Measurements from ENCODE around the gene GPR179. TPM values are rescaled to one million over a fixed set of nuclear protein-coding genes. Genes with fewer than 3 reads are reported as not detected.

The GPR179 gene
- total and polyA plus RNA-seq, 7 experiments from 2014 or later, result 0.11 to 0.35 (median 0.17) TPM; not detected in 4

DNA sequence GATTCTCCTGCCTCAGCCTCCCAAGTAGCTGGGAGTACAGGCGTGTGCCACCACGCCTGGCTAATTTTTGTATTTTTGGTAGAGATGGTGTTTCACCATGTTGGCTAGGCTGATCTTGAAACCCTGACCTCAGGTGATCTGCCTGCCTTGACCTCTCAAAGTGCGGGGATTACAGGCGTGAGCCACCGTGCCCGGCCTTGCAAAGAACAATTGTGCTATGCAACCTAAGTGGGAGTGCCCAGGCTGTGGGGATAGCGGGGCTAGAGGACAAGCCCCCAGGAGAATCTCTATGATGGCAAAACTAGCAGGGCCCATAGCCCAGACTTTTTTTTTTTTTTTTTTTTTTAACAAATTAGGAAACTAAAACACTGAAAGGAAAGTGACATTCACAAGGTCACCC is 2.0 kb upstream of the GPR179 start:
- H3K4me1 Mint-ChIP-seq, result peaks cover 5 to 10% (median 7%) of the 10 kb centered on the region in 7 donors
- no peak overlapping the region for H3K27ac Mint-ChIP-seq
- DNase-seq, result no peak
- H3K27me3 Mint-ChIP-seq, result peaks cover 0 to 7% (median 0%) of the 10 kb centered on the region in 5 donors
- no peak overlapping the region for H3K4me3 ChIP-seq (ENCODE audit: low read length)
- H3K27me3 ChIP-seq (ENCODE audit: control insufficient read depth in 2 of 2, insufficient read depth in 2 of 2, low read length in 2 of 2), result no peaks in the 10 kb centered on the region
- H3K36me3 ChIP-seq (ENCODE audit: control insufficient read depth in 2 of 3, insufficient read depth in 3 of 3, low read length in 3 of 3), result no peaks in the 10 kb centered on the region
- H3K4me1 ChIP-seq (ENCODE audit: control insufficient read depth in 2 of 2, insufficient read depth in 2 of 2, low read length in 2 of 2), result no peaks in the 10 kb centered on the region
- no peaks in the 10 kb centered on the region for H3K9me3 ChIP-seq (ENCODE audit: control insufficient read depth in 2 of 3, low read length in 3 of 3)
- ChIA-PET POLR2A (interaction anchor here (0.7 kb wide), 1 partner anchor 77 kb away, joined by 4 read pairs; no protein-coding TSS in a partner anchor), CTCF (no interaction called here)
- H3K36me3 Mint-ChIP-seq, result no peaks in the 10 kb centered on the region
- no peak overlapping the region for H3K4me3 Mint-ChIP-seq
- intact Hi-C loops (cut with micrococcal nuclease), result no loop called here
- no peak overlapping the region for H3K27ac ChIP-seq (ENCODE audit: low read depth, low read length)
- H3K9me3 Mint-ChIP-seq, result no peaks in the 10 kb centered on the region
- ATAC-seq, result no peak

DNA sequence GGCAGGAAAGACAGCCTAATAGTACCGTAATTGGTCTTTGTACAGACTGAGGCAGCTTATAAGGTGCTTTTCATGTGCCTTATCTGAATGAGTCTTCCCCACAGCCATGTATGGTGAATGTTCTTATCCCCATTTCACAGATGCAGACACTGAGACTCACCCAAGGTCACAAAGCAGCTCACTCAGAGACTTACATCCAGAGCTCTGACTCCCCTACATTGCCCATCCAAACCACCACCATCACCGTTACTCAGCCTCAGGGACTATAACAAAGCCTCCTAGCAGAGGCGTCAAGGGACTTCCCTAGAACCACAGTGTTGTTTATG is 627 bp upstream of the GPR179 start:
- no peak overlapping the region for H3K4me3 Mint-ChIP-seq
- Histone ChIP-seq H3K9me3 (ENCODE audit: control insufficient read depth in 2 of 3, low read length in 3 of 3) (no peaks in the 10 kb centered on the region), H3K27me3 (ENCODE audit: control insufficient read depth in 2 of 2, insufficient read depth in 2 of 2, low read length in 2 of 2) (no peaks in the 10 kb centered on the region), H3K4me1 (ENCODE audit: control insufficient read depth in 2 of 2, insufficient read depth in 2 of 2, low read length in 2 of 2) (no peaks in the 10 kb centered on the region), H3K36me3 (ENCODE audit: control insufficient read depth in 2 of 3, insufficient read depth in 3 of 3, low read length in 3 of 3) (no peaks in the 10 kb centered on the region), H3K4me3 (ENCODE audit: low read length) (no peak overlapping the region), H3K27ac (ENCODE audit: low read depth, low read length) (no peak overlapping the region)
- DNase-seq (no peak), ATAC-seq (no peak)
- no peak overlapping the region for H3K27ac Mint-ChIP-seq
- no peaks in the 10 kb centered on the region for H3K9me3 Mint-ChIP-seq
- ChIA-PET CTCF (no interaction called here), POLR2A (no interaction called here)
- no peaks in the 10 kb centered on the region for H3K36me3 Mint-ChIP-seq
- peaks cover 4 to 7% (median 5%) of the 10 kb centered on the region in 7 donors for H3K4me1 Mint-ChIP-seq
- peaks cover 0 to 7% (median 0%) of the 10 kb centered on the region in 5 donors for H3K27me3 Mint-ChIP-seq
- intact Hi-C loops (cut with micrococcal nuclease), result no loop called here

DNA sequence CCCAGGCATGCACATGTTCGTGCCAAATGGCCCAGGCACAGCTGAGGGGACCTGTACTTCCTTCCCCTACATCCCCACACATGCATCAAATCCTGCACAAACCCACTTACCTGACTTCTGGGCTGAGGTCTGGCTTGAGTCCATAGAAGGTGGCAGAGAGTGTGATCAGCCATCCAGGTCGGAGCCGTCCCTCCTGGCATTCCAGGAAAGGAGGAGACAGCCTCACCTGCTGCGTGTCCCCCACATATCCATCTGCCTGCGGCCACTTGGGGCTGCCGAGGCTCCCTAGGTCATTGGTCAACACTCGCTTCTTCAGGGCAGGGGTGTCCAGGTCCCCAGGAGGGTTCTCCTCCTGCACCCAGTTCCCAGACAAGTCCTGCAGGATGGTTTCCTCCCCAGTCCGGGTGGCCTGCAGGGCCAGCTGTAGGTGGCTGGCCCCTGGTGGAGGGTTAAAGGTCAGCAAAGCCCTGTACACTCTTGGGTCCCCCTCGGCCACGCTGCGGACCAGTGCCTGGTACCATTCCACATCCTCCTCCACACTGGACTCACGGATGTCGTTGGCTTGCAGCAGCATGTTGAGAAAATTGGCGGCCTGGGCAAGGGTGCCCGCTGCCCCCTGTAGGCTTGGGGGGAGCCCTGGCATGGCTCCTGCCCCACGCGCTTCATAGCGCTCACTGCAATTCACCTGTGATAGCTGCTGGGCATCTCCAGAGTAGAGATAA is 709 bp downstream of the GPR179 start:
- H3K36me3 Mint-ChIP-seq, result no peaks in the 10 kb centered on the region
- intact Hi-C loops (cut with micrococcal nuclease), result no loop called here
- DNase-seq, result no peak
- H3K4me3 Mint-ChIP-seq, result no peak overlapping the region
- peaks cover 0 to 7% (median 0%) of the 10 kb centered on the region in 5 donors for H3K27me3 Mint-ChIP-seq
- ChIA-PET CTCF (interaction anchor here (1.9 kb wide), 1 partner anchor 71 kb away, joined by 6 read pairs; no protein-coding TSS in a partner anchor), POLR2A (no interaction called here)
- peaks cover 0 to 3% (median 0%) of the 10 kb centered on the region in 7 donors for H3K4me1 Mint-ChIP-seq
- ATAC-seq, result no peak
- Histone ChIP-seq H3K27me3 (ENCODE audit: control insufficient read depth in 2 of 2, insufficient read depth in 2 of 2, low read length in 2 of 2) (no peaks in the 10 kb centered on the region), H3K9me3 (ENCODE audit: control insufficient read depth in 2 of 3, low read length in 3 of 3) (no peaks in the 10 kb centered on the region), H3K4me1 (ENCODE audit: control insufficient read depth in 2 of 2, insufficient read depth in 2 of 2, low read length in 2 of 2) (no peaks in the 10 kb centered on the region), H3K36me3 (ENCODE audit: control insufficient read depth in 2 of 3, insufficient read depth in 3 of 3, low read length in 3 of 3) (no peaks in the 10 kb centered on the region), H3K27ac (ENCODE audit: low read depth, low read length) (no peak overlapping the region), H3K4me3 (ENCODE audit: low read length) (no peak overlapping the region)
- no peak overlapping the region for H3K27ac Mint-ChIP-seq
- no peaks in the 10 kb centered on the region for H3K9me3 Mint-ChIP-seq

DNA sequence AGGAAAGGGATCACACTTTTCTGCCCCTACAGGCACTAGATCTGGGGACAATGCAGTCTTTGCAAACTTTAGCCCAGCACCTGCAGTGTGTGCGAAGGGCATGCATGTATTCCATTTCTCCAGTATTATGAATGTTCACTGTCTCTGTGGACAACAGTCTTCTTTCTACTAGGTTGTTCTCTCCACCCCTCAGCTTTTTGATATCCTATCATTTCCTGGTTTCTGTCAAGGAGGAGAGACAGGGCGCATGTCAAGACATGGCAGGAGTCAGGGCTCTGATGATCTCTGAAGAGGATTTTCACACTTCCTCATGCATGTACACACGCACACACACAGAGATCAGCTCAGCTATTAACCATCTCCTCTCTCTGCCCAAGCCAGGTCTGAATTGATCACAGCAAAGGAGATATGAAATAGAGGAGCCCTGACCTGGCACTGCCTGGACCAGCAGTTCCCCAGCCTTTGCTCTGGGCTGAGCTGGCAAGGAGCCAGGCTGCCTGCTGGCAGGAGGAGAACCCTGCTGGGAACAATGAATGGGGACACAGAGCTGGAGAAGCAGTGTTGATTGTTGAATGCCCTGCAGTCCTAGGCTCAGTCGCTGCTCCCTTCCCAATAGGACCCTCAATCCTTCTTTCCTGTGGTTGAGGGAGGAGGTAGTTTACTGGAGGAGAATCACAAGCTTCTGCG is 2.6 kb downstream of the GPR179 start:
- H3K27me3 ChIP-seq (ENCODE audit: control insufficient read depth in 2 of 2, insufficient read depth in 2 of 2, low read length in 2 of 2), result no peaks in the 10 kb centered on the region
- Mint-ChIP-seq H3K27me3 (peaks cover 0 to 7% (median 0%) of the 10 kb centered on the region in 5 donors), H3K27ac (no peak overlapping the region), H3K4me1 (peaks cover 0 to 3% (median 0%) of the 10 kb centered on the region in 7 donors), H3K9me3 (no peaks in the 10 kb centered on the region), H3K4me3 (no peak overlapping the region), H3K36me3 (no peaks in the 10 kb centered on the region)
- ATAC-seq (no peak), DNase-seq (no peak)
- H3K4me3 ChIP-seq (ENCODE audit: low read length), result no peak overlapping the region
- no peaks in the 10 kb centered on the region for H3K4me1 ChIP-seq (ENCODE audit: control insufficient read depth in 2 of 2, insufficient read depth in 2 of 2, low read length in 2 of 2)
- H3K27ac ChIP-seq (ENCODE audit: low read depth, low read length), result no peak overlapping the region
- intact Hi-C loops (cut with micrococcal nuclease), result no loop called here
- POLR2A ChIA-PET, result no interaction called here
- no peaks in the 10 kb centered on the region for H3K36me3 ChIP-seq (ENCODE audit: control insufficient read depth in 2 of 3, insufficient read depth in 3 of 3, low read length in 3 of 3)
- CTCF ChIA-PET, result interaction anchor here (0.7 to 1.9 kb wide), 3 partner anchors 14 to 73 kb away, joined by 3 to 6 read pairs (median 3); no protein-coding TSS in a partner anchor
- H3K9me3 ChIP-seq (ENCODE audit: control insufficient read depth in 2 of 3, low read length in 3 of 3), result no peaks in the 10 kb centered on the region

DNA sequence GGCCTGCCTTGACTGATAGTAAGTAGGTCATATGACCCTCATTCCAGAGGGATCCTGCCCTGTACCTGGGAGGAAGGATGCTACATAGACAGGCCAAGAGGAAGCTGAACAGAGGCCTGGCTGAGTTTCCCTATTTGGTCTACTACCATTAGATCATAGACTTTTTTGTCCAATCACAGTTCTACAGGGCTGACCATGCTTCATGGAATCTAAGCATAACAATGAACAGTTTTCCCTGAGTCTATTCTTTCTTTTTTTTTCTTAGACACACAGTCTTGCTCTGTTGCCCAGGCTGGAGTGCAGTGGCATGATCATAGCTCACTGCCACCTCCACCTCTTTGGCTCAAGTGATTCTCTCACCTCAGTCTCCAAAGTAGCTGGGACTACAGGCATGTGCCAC is 3.9 kb downstream of the GPR179 start:
- no peaks in the 10 kb centered on the region for H3K9me3 Mint-ChIP-seq
- H3K4me1 Mint-ChIP-seq, result peaks cover 0 to 3% (median 0%) of the 10 kb centered on the region in 7 donors
- Histone ChIP-seq H3K4me1 (ENCODE audit: control insufficient read depth in 2 of 2, insufficient read depth in 2 of 2, low read length in 2 of 2) (no peaks in the 10 kb centered on the region), H3K4me3 (ENCODE audit: low read length) (no peak overlapping the region), H3K27ac (ENCODE audit: low read depth, low read length) (no peak overlapping the region), H3K9me3 (ENCODE audit: control insufficient read depth in 2 of 3, low read length in 3 of 3) (no peaks in the 10 kb centered on the region), H3K27me3 (ENCODE audit: control insufficient read depth in 2 of 2, insufficient read depth in 2 of 2, low read length in 2 of 2) (no peaks in the 10 kb centered on the region), H3K36me3 (ENCODE audit: control insufficient read depth in 2 of 3, insufficient read depth in 3 of 3, low read length in 3 of 3) (no peaks in the 10 kb centered on the region)
- no peak for DNase-seq
- intact Hi-C loops (cut with micrococcal nuclease), result no loop called here
- peaks cover 0 to 7% (median 0%) of the 10 kb centered on the region in 5 donors for H3K27me3 Mint-ChIP-seq
- no peak overlapping the region for H3K27ac Mint-ChIP-seq
- ChIA-PET CTCF (no interaction called here), POLR2A (no interaction called here)
- H3K4me3 Mint-ChIP-seq, result no peak overlapping the region
- no peaks in the 10 kb centered on the region for H3K36me3 Mint-ChIP-seq
- ATAC-seq, result no peak

DNA sequence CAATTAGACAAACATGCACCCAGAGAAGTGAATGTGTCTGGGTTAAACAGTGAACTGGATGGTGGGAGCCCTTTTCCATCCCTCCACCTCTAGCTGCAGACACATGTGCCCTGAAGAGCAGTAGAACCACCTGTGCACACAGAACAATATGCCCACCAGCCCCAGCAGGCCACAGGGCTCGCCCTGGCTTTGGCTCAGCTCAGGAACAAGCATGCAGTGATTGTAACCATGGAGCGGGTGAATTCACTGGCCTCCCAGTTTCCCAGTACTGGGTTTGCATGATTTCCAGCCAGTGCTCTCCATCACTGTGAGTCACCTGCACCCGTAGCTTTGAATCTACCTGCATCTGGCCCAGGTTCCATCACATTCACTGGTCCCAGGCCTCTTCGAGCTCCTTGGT is 5.2 kb downstream of the GPR179 start:
- Mint-ChIP-seq H3K9me3 (no peaks in the 10 kb centered on the region), H3K27ac (no peak overlapping the region), H3K4me1 (no peaks in the 10 kb centered on the region), H3K27me3 (peaks cover 0 to 12% (median 3%) of the 10 kb centered on the region in 5 donors), H3K4me3 (no peak overlapping the region), H3K36me3 (no peaks in the 10 kb centered on the region)
- H3K9me3 ChIP-seq (ENCODE audit: control insufficient read depth in 2 of 3, low read length in 3 of 3), result no peaks in the 10 kb centered on the region
- ChIA-PET POLR2A (no interaction called here), CTCF (no interaction called here)
- no peak overlapping the region for H3K27ac ChIP-seq (ENCODE audit: low read depth, low read length)
- intact Hi-C loops (cut with micrococcal nuclease), result no loop called here
- no peaks in the 10 kb centered on the region for H3K36me3 ChIP-seq (ENCODE audit: control insufficient read depth in 2 of 3, insufficient read depth in 3 of 3, low read length in 3 of 3)
- no peaks in the 10 kb centered on the region for H3K4me1 ChIP-seq (ENCODE audit: control insufficient read depth in 2 of 2, insufficient read depth in 2 of 2, low read length in 2 of 2)
- DNase-seq, result no peak
- H3K4me3 ChIP-seq (ENCODE audit: low read length), result no peak overlapping the region
- no peak for ATAC-seq
- H3K27me3 ChIP-seq (ENCODE audit: control insufficient read depth in 2 of 2, insufficient read depth in 2 of 2, low read length in 2 of 2), result no peaks in the 10 kb centered on the region

DNA sequence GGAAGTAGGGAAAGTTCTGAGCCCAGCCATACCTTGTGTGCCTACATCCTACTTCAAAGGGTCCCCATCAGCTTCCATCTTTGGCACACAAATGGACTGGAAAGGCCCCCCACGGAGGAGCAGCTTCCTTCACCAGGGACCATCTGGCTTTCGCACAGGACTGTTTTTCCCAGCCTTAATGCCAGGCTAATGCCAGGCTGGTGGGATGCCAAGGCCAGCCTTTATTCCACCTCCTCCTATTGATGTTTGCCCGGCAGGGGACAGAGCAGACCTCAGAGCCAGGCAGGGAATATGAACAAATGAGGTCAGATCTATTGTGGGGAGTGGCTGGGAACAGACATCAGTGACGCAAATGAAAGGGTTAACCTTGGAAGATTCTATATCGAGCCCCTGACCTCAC is 5.7 kb downstream of the GPR179 start:
- Mint-ChIP-seq H3K27me3 (peaks cover 0 to 15% (median 5%) of the 10 kb centered on the region in 5 donors), H3K9me3 (no peaks in the 10 kb centered on the region), H3K36me3 (no peaks in the 10 kb centered on the region), H3K4me1 (no peaks in the 10 kb centered on the region), H3K27ac (no peak overlapping the region), H3K4me3 (no peak overlapping the region)
- ATAC-seq, result no peak
- Histone ChIP-seq H3K36me3 (ENCODE audit: control insufficient read depth in 2 of 3, insufficient read depth in 3 of 3, low read length in 3 of 3) (no peaks in the 10 kb centered on the region), H3K4me1 (ENCODE audit: control insufficient read depth in 2 of 2, insufficient read depth in 2 of 2, low read length in 2 of 2) (no peaks in the 10 kb centered on the region), H3K4me3 (ENCODE audit: low read length) (no peak overlapping the region), H3K27me3 (ENCODE audit: control insufficient read depth in 2 of 2, insufficient read depth in 2 of 2, low read length in 2 of 2) (no peaks in the 10 kb centered on the region), H3K9me3 (ENCODE audit: control insufficient read depth in 2 of 3, low read length in 3 of 3) (no peaks in the 10 kb centered on the region), H3K27ac (ENCODE audit: low read depth, low read length) (no peak overlapping the region)
- no peak for DNase-seq
- intact Hi-C loops (cut with micrococcal nuclease), result no loop called here
- ChIA-PET CTCF (no interaction called here), POLR2A (no interaction called here)
